Hepatocyte (in vitro differentiated cells): ENCODE results near the gene ATP13A3. TPM values are rescaled to one million over a fixed set of nuclear protein-coding genes. Genes with fewer than 3 reads are reported as not detected.
"Not testable (repeated sequence)": the region's sequence is repeated elsewhere in the genome, so short reads cannot be mapped to it uniquely, and the experiment has no call there.

Source experiments
- DNase-seq: peaks from one replicate; pipeline ENCODE4 v3.0.0-alpha.2; 2016; ENCODE audit warnings: low spot score
- H2AFZ ChIP-seq: fragments of 200-600 bp; sonication (generic); 2 replicates; pipeline ENCODE4 v1.6.0; 2016; ENCODE audit warnings: antibody characterized with exemption, mild to moderate bottlenecking
- H3K27ac ChIP-seq: fragments of 200-600 bp; sonication (generic); 2 replicates; pipeline ENCODE4 v1.5.1; 2016; ENCODE audit warnings: mild to moderate bottlenecking
- H3K27me3 ChIP-seq: fragments of 200-600 bp; sonication (generic); 2 replicates; pipeline ENCODE4 v1.6.1; 2016
- H3K36me3 ChIP-seq: fragments of 200-600 bp; sonication (generic); replicated peaks from 2 replicates; pipeline ENCODE4 v1.5.1; 2016; ENCODE audit warnings: low read depth; ENCODE audit not compliant: insufficient read depth
- H3K4me1 ChIP-seq: fragments of 200-600 bp; sonication (generic); 2 replicates; pipeline ENCODE4 v1.5.1; 2016; ENCODE audit warnings: mild to moderate bottlenecking, moderate library complexity; ENCODE audit not compliant: insufficient read depth
- H3K4me2 ChIP-seq: fragments of 200-600 bp; sonication (generic); 2 replicates; pipeline ENCODE4 v1.6.0; 2016
- H3K4me3 ChIP-seq: fragments of 200-600 bp; sonication (generic); 2 replicates; pipeline ENCODE4 v1.5.1; 2016; ENCODE audit warnings: mild to moderate bottlenecking
- H3K79me2 ChIP-seq: fragments of 200-600 bp; sonication (generic); 2 replicates; pipeline ENCODE4 v1.6.0; 2017; ENCODE audit warnings: mild to moderate bottlenecking
- H3K9me2 ChIP-seq: fragments of 200-600 bp; sonication (generic); replicated peaks from 2 replicates; pipeline ENCODE4 v1.6.0; 2017; ENCODE audit warnings: mild to moderate bottlenecking; ENCODE audit not compliant: insufficient read depth
- H3K9me3 ChIP-seq: fragments of 200-600 bp; sonication (generic); 2 replicates; pipeline ENCODE4 v1.5.1; 2016; ENCODE audit warnings: low read depth, mild to moderate bottlenecking
- H4K20me1 ChIP-seq: fragments of 200-600 bp; sonication (generic); 2 replicates; pipeline ENCODE4 v1.6.0; 2016; ENCODE audit warnings: mild to moderate bottlenecking; ENCODE audit not compliant: insufficient read depth, poor library complexity, severe bottlenecking
- CTCF ChIP-seq: fragments of 200-600 bp; sonication (generic); IDR thresholded peaks from 2 replicates; pipeline ENCODE4 v1.5.1; 2016; ENCODE audit warnings: antibody characterized with exemption, mild to moderate bottlenecking; ENCODE audit not compliant: poor library complexity
- EZH2 ChIP-seq: fragments of 200-600 bp; sonication (generic); IDR thresholded peaks from 2 replicates; pipeline ENCODE4 v1.6.1; 2016; ENCODE audit warnings: antibody characterized with exemption, mild to moderate bottlenecking, borderline replicate concordance
- EZH2phosphoT487 ChIP-seq: fragments of 200-600 bp; sonication (generic); IDR thresholded peaks from one replicate; pipeline ENCODE4 v1.6.1; 2018; ENCODE audit warnings: antibody characterized with exemption, mild to moderate bottlenecking, low read depth, moderate library complexity; ENCODE audit not compliant: unreplicated experiment, severe bottlenecking
- WGBS: methylation state at CpG from one replicate; pipeline ENCODE4 v1.1.6; 2016; ENCODE audit warnings: low lambda C conversion rate; ENCODE audit errors: missing lambda C conversion rate; 5-methylcytosine and 5-hydroxymethylcytosine counted together
- polyA plus RNA-seq: library from polyadenylated mRNA; unstranded; fragments of >200 nt; fragmentation: Nextera tagmentation; extraction: Ambion mirVana; gene quantifications from 2 replicates; pipeline ENCODE4 v1.2.1, GENCODE V29; 2016
- total RNA-seq: library from RNA; depleted of rRNA; stranded (reverse); fragments of >200 nt; gene quantifications from 2 replicates; pipeline ENCODE4 v1.2.3, GENCODE V29; 2014

The ATP13A3 gene
- total and polyA plus RNA-seq, 2 experiments from 2014 or later: 18.3 to 131 TPM

- Histone ChIP-seq H4K20me1 (no peaks in the 10 kb centered on the region), H3K36me3 (no peaks in the 10 kb centered on the region), H3K4me1 (peaks cover 15% of the 10 kb centered on the region), H3K27ac (peak overlapping the region; percentile 80), H2AFZ (no peak overlapping the region), H3K79me2 (no peaks in the 10 kb centered on the region), H3K9me3 (no peaks in the 10 kb centered on the region), H3K4me2 (peak overlapping the region; percentile 59), H3K9me2 (no peaks in the 10 kb centered on the region), H3K27me3 (no peaks in the 10 kb centered on the region), H3K4me3 (no peak overlapping the region)
- TF ChIP-seq EZH2phosphoT487: no peak
- TF ChIP-seq EZH2: no peak
- TF ChIP-seq CTCF: no peak
- DNase-seq: no peak
- WGBS: 86% methylated on average over 2 of the region's 2 CpGs
Measured at GRCh38 chr3:194521510-194522260, 34.9 kb upstream of the ATP13A3 start.

GRCh38 chr3:194520682-194521162 is 33.9 kb upstream of the ATP13A3 start:
- H4K20me1 ChIP-seq, H3K9me3 ChIP-seq, H3K79me2 ChIP-seq, H3K27me3 ChIP-seq, H3K9me2 ChIP-seq, H3K4me3 ChIP-seq, H3K36me3 ChIP-seq: not testable (repeated sequence)
- Histone ChIP-seq H3K4me2 (peak overlapping the region; percentile 59), H3K27ac (peak overlapping the region; percentile 80), H3K4me1 (peaks cover 17% of the 10 kb centered on the region), H2AFZ (peak overlapping the region; percentile 1)
- peak; percentile 27 for DNase-seq
- WGBS: 58% methylated on average over 8 of the region's 8 CpGs

GRCh38 chr3:194520201-194520600 is 33.4 kb upstream of the ATP13A3 start:
- DNase-seq, H3K79me2 ChIP-seq, H3K4me3 ChIP-seq, H3K9me2 ChIP-seq, H4K20me1 ChIP-seq, H3K9me3 ChIP-seq, H3K27me3 ChIP-seq, H3K36me3 ChIP-seq: not testable (repeated sequence)
- Histone ChIP-seq H2AFZ (peak overlapping the region; percentile 1), H3K4me2 (peak overlapping the region; percentile 50), H3K27ac (peak overlapping the region; percentile 80), H3K4me1 (peaks cover 17% of the 10 kb centered on the region)
- 84% methylated on average over 5 of the region's 5 CpGs for whole genome bisulfite sequencing

GRCh38 chr3:194518652-194519051 is 31.9 kb upstream of the ATP13A3 start:
- no peaks in the 10 kb centered on the region for H3K9me3 ChIP-seq
- H3K79me2 ChIP-seq: no peaks in the 10 kb centered on the region
- peaks cover 18% of the 10 kb centered on the region for H3K4me1 ChIP-seq
- H4K20me1 ChIP-seq: no peaks in the 10 kb centered on the region
- H3K27ac ChIP-seq: no peak overlapping the region
- no peak overlapping the region for H3K4me3 ChIP-seq
- no peaks in the 10 kb centered on the region for H3K27me3 ChIP-seq
- no peak overlapping the region for H3K4me2 ChIP-seq
- TF ChIP-seq EZH2 (no peak), CTCF (no peak), EZH2phosphoT487 (no peak)
- H3K9me2 ChIP-seq: no peaks in the 10 kb centered on the region
- no peak overlapping the region for H2AFZ ChIP-seq
- no peak for DNase-seq
- H3K36me3 ChIP-seq: no peaks in the 10 kb centered on the region
- 83% methylated on average over 2 of the region's 2 CpGs for WGBS
